Heart right ventricle (tissue), 16 donors: ENCODE results near the gene MFSD8. TPM values are rescaled to one million over a fixed set of nuclear protein-coding genes. Genes with fewer than 3 reads are reported as not detected.
A peak's percentile ranks its signal among the peaks of the same experiment; 100 is the strongest.
"Not testable (repeated sequence)": the region's sequence is repeated elsewhere in the genome, so short reads cannot be mapped to it uniquely, and the experiment has no call there.

Experiments
- ATAC-seq, 8 donors: fragments of 200-7000 bp; cut with Tn5 transposase; one replicate each; pipeline ENCODE4 v1.9.1; 2020; ENCODE audit warnings: mild to moderate bottlenecking in 8 of 8, moderate library complexity in 8 of 8, moderate number of reproducible peaks in 1 of 8
- DNase-seq, 2 donors: peaks; one replicate each; pipeline ENCODE4 v3.0.0-alpha.2; 2020
- H3K27ac ChIP-seq, 10 donors: fragments of 200-600 bp; sonication (generic) in 2 of 10; one replicate each; pipeline versions ENCODE4 v1.5.0 to v1.8.0; 2020 to 2022; ENCODE audit warnings: mild to moderate bottlenecking in 3 of 10
- H3K27me3 ChIP-seq, 7 donors: fragments of 200-600 bp; one replicate each; pipeline ENCODE4 v1.8.0; 2021 to 2022; ENCODE audit warnings: mild to moderate bottlenecking in 2 of 7
- H3K36me3 ChIP-seq, 9 donors: fragments of 200-600 bp; sonication (generic) in 1 of 9; one replicate each; pipeline versions ENCODE4 v1.5.0 to v1.8.0; 2020 to 2022; ENCODE audit warnings: mild to moderate bottlenecking in 2 of 9
- H3K4me1 ChIP-seq, 9 donors: fragments of 200-600 bp; sonication (generic) in 1 of 9; one replicate each; pipeline versions ENCODE4 v1.5.0 to v1.8.0; 2020 to 2022; ENCODE audit warnings: mild to moderate bottlenecking in 4 of 9
- H3K4me3 ChIP-seq, 10 donors: fragments of 200-600 bp; sonication (generic) in 2 of 10; one replicate each; pipeline versions ENCODE4 v1.5.0 to v1.8.0; 2020 to 2022; ENCODE audit warnings: mild to moderate bottlenecking in 7 of 10, moderate library complexity in 2 of 10
- H3K9me3 ChIP-seq, 11 donors: fragments of 200-600 bp in 10 of 11; sonication (generic) in 2 of 11; one replicate each; pipeline versions ENCODE4 v1.5.0 to v1.8.0; 2013 to 2022; ENCODE audit warnings: mild to moderate bottlenecking in 2 of 11, control low read depth in 1 of 11, moderate library complexity in 1 of 11
- WGBS, 2 donors: extraction: QIAGEN DNeasy Blood & Tissue Kit; methylation state at CpG; one replicate each; pipeline ENCODE4 v1.1.7; 2013; ENCODE audit warnings: inconsistent platforms in 1 of 2; 5-methylcytosine and 5-hydroxymethylcytosine counted together
- intact Hi-C, 10 donors: fragments of 100-400 bp; cut with DNase I; formaldehyde crosslinking; loops; one replicate each; pipeline versions ENCODE4 v1.11.1 to v1.14.2; 2022
- polyA plus RNA-seq, 2 donors: library from polyadenylated mRNA; stranded (reverse); fragments of 200-250 nt; gene quantifications; one replicate each; pipeline ENCODE4 v1.2.3, GENCODE V29; 2013
- total RNA-seq, 10 donors: library from RNA; stranded (reverse); fragmentation: NEBNext Ultra II Directional in 3 of 10; extraction: Animal tissue kit (Norgen Biotek cat#: 25700) in 3 of 10; gene quantifications; one replicate each; pipeline versions ENCODE4 v1.2.1 to v1.2.4, GENCODE V29; 2021 to 2023
- TF ChIP-seq, protein P1 (sequence below), 9 donors: fragments of 200-600 bp; sonication (generic) in 2 of 9; IDR thresholded peaks; one replicate each; pipeline versions ENCODE4 v1.5.0 to v1.8.0; 2021 to 2022; ENCODE audit warnings: antibody characterized with exemption in 9 of 9, mild to moderate bottlenecking in 5 of 9, moderate library complexity in 1 of 9
- donor health status: Arrhythmogenic right ventricular cardiomyopathy.
- donor health status: ischemic (EF 13 %, LVEDD 7.1; RV severe dilation, severe dysfunction).
- donor health status: healthy with polysubstance abuse.
- donor health status: DM: no; HTN: yes; CAD: no.
- donor health status: DM: no; HTN: no; CAD: no.
- donor health status: ischemic (EF 25% LVEDD 6.9; RV normal size, moderate dysfunction).
- donor health status: ischemic (EF 25% LVEDD 5.7; RV mildly dilated, moderate dysfunction).
- donor health status: healthy.
- donor health status: DM: yes; HTN: yes; CAD: no.
- donor health status: Ischemic cardiomyopathy.
- donor health status: ischemic (EF 35%, LVEDD 5.7; RV mildly dilated, moderate dysfunction).
- donor health status: nonischemic (EF 11% LVEDD 7.7; RV severe dilation, severe dysfunction).
- donor health status: DM: yes; HTN: yes; CAD: no.
- donor health status: PGD.
- donor health status: ischemic (EF 29% LVEDD 5.4; RV normal size, mild dysfunction).
- donor health status: nonischemic (EF 23%, LVEDD 6.1; RV moderate dilation, normal function).

MFSD8 gene
- total and polyA plus RNA-seq, 12 donors, result 3.7 to 15.0 (median 11.0) TPM

DNA sequence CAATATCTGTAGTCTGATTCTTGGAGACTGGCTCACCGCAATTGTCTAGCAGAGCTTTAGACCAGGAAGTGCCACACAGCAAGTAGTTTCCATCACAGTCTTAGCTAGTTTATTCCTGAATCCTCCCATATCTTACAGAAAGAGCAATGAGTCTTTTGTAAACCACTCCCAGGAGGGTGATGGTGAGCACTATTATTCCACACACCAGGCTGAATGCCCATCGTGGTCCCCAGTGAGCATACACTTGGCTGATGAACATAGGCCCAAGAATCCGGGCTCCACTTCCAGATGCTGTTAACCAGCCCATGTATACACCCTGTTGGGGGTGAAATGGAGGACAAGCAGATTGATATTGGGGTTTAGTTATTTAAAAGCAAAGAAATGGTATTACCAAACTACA lies 44.5 kb downstream of the MFSD8 start:
- ATAC-seq (no peak), DNase-seq (no peak)
- Histone ChIP-seq H3K27ac (no peak overlapping the region), H3K4me3 (no peak overlapping the region), H3K9me3 (peaks cover 0 to under 1% (median 0%) of the 10 kb centered on the region in 11 donors), H3K36me3 (peaks cover 0 to 67% (median 20%) of the 10 kb centered on the region in 9 donors), H3K4me1 (peaks cover 0 to 11% (median 0%) of the 10 kb centered on the region in 9 donors), H3K27me3 (no peaks in the 10 kb centered on the region)
- TF ChIP-seq, protein P1, sequence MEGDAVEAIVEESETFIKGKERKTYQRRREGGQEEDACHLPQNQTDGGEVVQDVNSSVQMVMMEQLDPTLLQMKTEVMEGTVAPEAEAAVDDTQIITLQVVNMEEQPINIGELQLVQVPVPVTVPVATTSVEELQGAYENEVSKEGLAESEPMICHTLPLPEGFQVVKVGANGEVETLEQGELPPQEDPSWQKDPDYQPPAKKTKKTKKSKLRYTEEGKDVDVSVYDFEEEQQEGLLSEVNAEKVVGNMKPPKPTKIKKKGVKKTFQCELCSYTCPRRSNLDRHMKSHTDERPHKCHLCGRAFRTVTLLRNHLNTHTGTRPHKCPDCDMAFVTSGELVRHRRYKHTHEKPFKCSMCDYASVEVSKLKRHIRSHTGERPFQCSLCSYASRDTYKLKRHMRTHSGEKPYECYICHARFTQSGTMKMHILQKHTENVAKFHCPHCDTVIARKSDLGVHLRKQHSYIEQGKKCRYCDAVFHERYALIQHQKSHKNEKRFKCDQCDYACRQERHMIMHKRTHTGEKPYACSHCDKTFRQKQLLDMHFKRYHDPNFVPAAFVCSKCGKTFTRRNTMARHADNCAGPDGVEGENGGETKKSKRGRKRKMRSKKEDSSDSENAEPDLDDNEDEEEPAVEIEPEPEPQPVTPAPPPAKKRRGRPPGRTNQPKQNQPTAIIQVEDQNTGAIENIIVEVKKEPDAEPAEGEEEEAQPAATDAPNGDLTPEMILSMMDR (IDR thresholded peaks at IDR 0.05), result no peak
- intact Hi-C loops, result no loop called here
- 84 to 86% methylated on average over 3 of the region's 3 CpGs for WGBS, 2 donors

DNA sequence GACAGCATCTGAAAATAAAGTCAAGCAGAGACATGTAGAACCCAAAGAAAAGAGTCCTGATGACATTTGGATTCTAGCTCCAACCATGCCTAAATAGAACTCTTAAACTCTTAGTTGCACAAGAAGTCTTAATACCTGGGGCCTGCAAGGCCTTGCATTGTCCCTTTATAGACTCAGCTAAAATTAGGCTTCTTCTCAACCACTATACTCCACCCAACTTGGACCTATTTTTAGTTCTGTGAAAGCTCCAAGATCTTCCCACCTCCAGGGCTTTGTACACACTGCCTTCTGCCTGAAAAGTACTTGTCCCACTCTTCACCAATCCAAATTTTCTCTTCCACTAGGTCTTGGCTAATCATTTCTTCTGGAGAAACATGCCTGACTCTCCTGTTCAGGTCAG lies 47.8 kb downstream of the MFSD8 start:
- intact Hi-C loops, result no loop called here
- TF ChIP-seq, protein P1 (IDR thresholded peaks at IDR 0.05), result no peak
- ATAC-seq (peak in 6 of 8 donors; percentile 71 to 79 (median 76)), DNase-seq (no peak)
- Histone ChIP-seq H3K27ac (peak overlapping the region in 1 of 10 donors; percentile 32), H3K9me3 (no peaks in the 10 kb centered on the region), H3K4me3 (no peak overlapping the region), H3K4me1 (peaks cover 0 to 11% (median 0%) of the 10 kb centered on the region in 9 donors), H3K36me3 (peaks cover 0 to 61% (median 20%) of the 10 kb centered on the region in 9 donors), H3K27me3 (no peaks in the 10 kb centered on the region)

DNA sequence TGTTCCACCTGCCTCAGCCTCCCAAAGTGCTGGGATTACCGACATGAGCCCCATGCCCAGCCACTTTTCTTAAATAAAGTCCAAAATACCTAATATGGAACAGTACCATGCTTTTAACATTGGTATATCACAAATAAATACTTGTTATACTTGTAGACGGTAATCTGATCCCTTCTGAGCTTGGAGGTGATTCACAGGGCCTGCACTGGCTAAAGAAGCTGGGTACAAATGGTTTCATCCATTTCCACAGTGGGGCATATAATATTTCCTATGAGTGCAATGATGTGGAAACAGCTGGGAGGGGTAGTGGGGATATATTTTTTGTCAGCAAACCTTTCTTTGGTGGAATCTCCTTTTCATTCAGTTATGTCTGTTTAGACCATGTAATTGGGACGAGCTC lies 48.5 kb downstream of the MFSD8 start:
- Histone ChIP-seq H3K4me3 (no peak overlapping the region), H3K4me1 (peaks cover 0 to 11% (median 0%) of the 10 kb centered on the region in 9 donors), H3K36me3 (peaks cover 0 to 56% (median 20%) of the 10 kb centered on the region in 9 donors), H3K27ac (peak overlapping the region in 1 of 10 donors; percentile 32), H3K9me3 (no peaks in the 10 kb centered on the region), H3K27me3 (no peaks in the 10 kb centered on the region)
- ATAC-seq, result no peak
- TF ChIP-seq, protein P1 (IDR thresholded peaks at IDR 0.05), result no peak
- WGBS, 2 donors, result 90 to 92% methylated on average over 3 of the region's 3 CpGs
- intact Hi-C loops, result no loop called here
- no peak for DNase-seq

DNA sequence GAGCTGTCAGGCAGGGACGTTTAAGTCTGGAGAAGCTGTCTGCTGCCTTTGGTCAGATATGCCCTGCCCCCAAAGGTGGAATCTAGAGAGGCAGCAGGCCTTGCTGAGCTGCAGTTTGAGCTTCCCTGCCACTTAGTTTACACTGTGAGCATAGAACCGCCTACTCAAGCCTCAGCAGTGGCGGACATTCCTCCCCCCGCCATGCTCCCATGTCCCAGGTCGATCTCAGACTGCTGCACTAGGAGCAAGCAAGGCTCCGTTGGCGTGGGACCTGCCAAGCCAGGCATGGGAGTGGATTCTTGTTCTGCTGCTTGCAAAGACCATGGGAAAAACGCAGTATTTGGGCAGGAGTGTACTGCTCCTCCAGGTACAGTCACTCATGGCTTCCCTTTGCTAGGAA lies 59.9 kb downstream of the MFSD8 start:
- H3K9me3 ChIP-seq, result peaks cover 0 to 5% (median 0%) of the 10 kb centered on the region in 11 donors
- H3K4me3 ChIP-seq, result no peak overlapping the region
- ATAC-seq (no peak), DNase-seq (no peak)
- H3K36me3 ChIP-seq, result no peaks in the 10 kb centered on the region
- WGBS, 2 donors, result 81% methylated on average over 8 of the region's 8 CpGs
- H3K27me3 ChIP-seq, result no peaks in the 10 kb centered on the region
- TF ChIP-seq, protein P1 (IDR thresholded peaks at IDR 0.05), result no peak
- H3K27ac ChIP-seq, result no peak overlapping the region
- no peaks in the 10 kb centered on the region for H3K4me1 ChIP-seq
- intact Hi-C loops, result no loop called here

DNA sequence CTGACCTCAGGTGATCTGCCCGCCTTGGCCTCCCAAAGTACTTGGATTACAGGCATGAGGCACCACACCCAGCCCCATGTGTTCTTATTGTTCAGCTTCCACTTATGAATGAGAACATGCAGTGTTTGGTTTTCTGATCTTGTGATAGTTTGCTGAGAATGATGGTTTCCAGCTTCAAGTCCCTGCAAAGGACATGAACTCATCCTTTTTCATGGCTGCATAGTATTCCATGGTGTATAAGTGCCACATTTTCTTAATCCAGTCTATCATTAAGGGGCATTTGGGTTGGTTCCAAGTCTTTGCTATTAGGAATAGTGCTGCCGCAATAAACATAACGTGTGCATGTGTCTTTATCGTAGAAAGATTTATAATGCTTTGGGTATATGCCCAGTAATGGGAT lies 65.3 kb downstream of the MFSD8 start:
- 98 to 99% methylated on average over 4 of the region's 4 CpGs for WGBS, 2 donors
- H3K36me3 ChIP-seq, result peaks cover 0 to 24% (median 0%) of the 10 kb centered on the region in 9 donors
- not testable (repeated sequence) for H3K27me3 ChIP-seq, H3K4me1 ChIP-seq, DNase-seq, ATAC-seq, H3K27ac ChIP-seq, H3K4me3 ChIP-seq
- H3K9me3 ChIP-seq, result peaks cover 0 to 10% (median 0%) of the 10 kb centered on the region in 11 donors
- intact Hi-C loops, result loop anchor here in 1 of 10 donors (10.0 kb wide), 1 partner anchor 55 kb away; no protein-coding TSS in a partner anchor
